HepG2 (cell line): ENCODE measurements around the gene MTMR4. TPM values are rescaled to one million over a fixed set of nuclear protein-coding genes. Genes with fewer than 3 reads are reported as not detected.

Experiments
- ARID2 ChIP-seq: sonication (generic); formaldehyde crosslinking; IDR thresholded peaks from 2 replicates; pipeline ENCODE4 v1.8.1; 2022; ENCODE audit warnings: mild to moderate bottlenecking, missing genetic modification reagents, borderline replicate concordance
- CBFB ChIP-seq: sonication (generic); formaldehyde crosslinking; IDR thresholded peaks from 2 replicates; pipeline ENCODE4 v1.4.0; 2020; ENCODE audit warnings: missing genetic modification reagents
- FOXJ3 ChIP-seq: sonication (generic); formaldehyde crosslinking; IDR thresholded peaks from 2 replicates; pipeline ENCODE4 v1.4.0; 2020; ENCODE audit warnings: missing genetic modification reagents, mild to moderate bottlenecking, borderline replicate concordance
- FOXK2 ChIP-seq: fragments of 450-650 bp; IDR thresholded peaks from 2 replicates; pipeline ENCODE4 v1.6.1; 2016
- HMG20B ChIP-seq: conservative IDR thresholded peaks from 2 replicates; pipeline ENCODE4 v1.6.1; 2016; ENCODE audit warnings: missing genetic modification reagents, missing compliant biosample characterization
- HOMEZ ChIP-seq: IDR thresholded peaks from 2 replicates; pipeline ENCODE4 v1.6.1; 2016; ENCODE audit warnings: low read depth
- KLF16 ChIP-seq, 2 experiments: sonication (generic) in 1 of 2; formaldehyde crosslinking in 1 of 2; IDR thresholded peaks; 2 replicates each; pipeline versions ENCODE4 v1.6.1 to v1.8.0; 2016 to 2023; ENCODE audit warnings: missing genetic modification reagents in 2 of 2, missing compliant biosample characterization in 1 of 2
- MAFF ChIP-seq: IDR thresholded peaks from 2 replicates; pipeline ENCODE4 v1.6.1; 2011; ENCODE audit warnings: low read depth, low read length, improper control_type of control experiment
- PATZ1 ChIP-seq: sonication (generic); formaldehyde crosslinking; IDR thresholded peaks from 2 replicates; pipeline ENCODE4 v1.4.0; 2020; ENCODE audit warnings: missing genetic modification reagents
- PAXIP1 ChIP-seq: sonication (generic); formaldehyde crosslinking; conservative IDR thresholded peaks from 2 replicates; pipeline ENCODE4 v1.4.0; 2020; ENCODE audit warnings: mild to moderate bottlenecking, missing genetic modification reagents, moderate library complexity
- SIN3B ChIP-seq: fragments of 150-350 bp; IDR thresholded peaks from 2 replicates; pipeline ENCODE4 v1.6.1; 2014; ENCODE audit warnings: low read length
- TFAP4 ChIP-seq: sonication (generic); IDR thresholded peaks from 2 replicates; pipeline ENCODE4 v1.6.1; 2016; ENCODE audit warnings: low read depth, borderline replicate concordance
- ZNF790 ChIP-seq: sonication (generic); formaldehyde crosslinking; IDR thresholded peaks from 2 replicates; pipeline ENCODE4 v1.8.0; 2022; ENCODE audit warnings: missing genetic modification reagents, mild to moderate bottlenecking, borderline replicate concordance
- ZSCAN21 ChIP-seq: sonication (generic); formaldehyde crosslinking; IDR thresholded peaks from 2 replicates; pipeline ENCODE4 v1.8.0; 2022; ENCODE audit warnings: mild to moderate bottlenecking, missing genetic modification reagents, moderate library complexity, borderline replicate concordance
- ZZZ3 ChIP-seq: sonication (generic); formaldehyde crosslinking; IDR thresholded peaks from 2 replicates; pipeline ENCODE4 v1.4.0; 2020; ENCODE audit warnings: missing genetic modification reagents, mild to moderate bottlenecking, borderline replicate concordance
- polyA plus RNA-seq, 8 experiments: library from polyadenylated mRNA; depleted of rRNA in 3 of 8; stranded (reverse) in 7 of 8; unstranded in 1 of 8; fragments of >200 nt; fragmentation: Illumina TruSeq in 4 of 8; extraction: Trizol in 4 of 8; gene quantifications; 2 replicates each; pipeline versions ENCODE4 v1.2.1 to v1.2.3, GENCODE V29; 2011 to 2016; ENCODE audit warnings: low read depth in 4 of 8, missing spikeins in 1 of 8, mixed read lengths in 1 of 8; ENCODE audit not compliant: insufficient read depth in 1 of 8
- total RNA-seq, 5 experiments: library from RNA; depleted of rRNA; stranded (reverse); fragments of >200 nt; fragmentation: Illumina TruSeq; extraction: Trizol; gene quantifications; 2 replicates each; pipeline ENCODE4 v1.2.3, GENCODE V29; 2016; ENCODE audit warnings: low read depth in 1 of 5
- TF ChIP-seq, protein P1 (sequence below), 2 experiments: sonication (generic) in 1 of 2; formaldehyde crosslinking in 1 of 2; IDR thresholded peaks; 2 replicates each; pipeline versions ENCODE4 v1.4.0 to v1.6.1; 2018 to 2020; ENCODE audit warnings: missing genetic modification reagents in 2 of 2, borderline replicate concordance in 1 of 2, low read depth in 1 of 2, mild to moderate bottlenecking in 1 of 2, missing biosample characterization in 1 of 2
- TF ChIP-seq, protein P2 (sequence below): sonication (generic); formaldehyde crosslinking; IDR thresholded peaks from 2 replicates; pipeline ENCODE4 v1.4.0; 2020; ENCODE audit warnings: missing genetic modification reagents

MTMR4 gene
- total and polyA plus RNA-seq, 2 of the 13 experiments (the other 11 are each of a cell fraction or from before 2014, with no cell fraction given) = 62.5 to 65.1 TPM

DNA sequence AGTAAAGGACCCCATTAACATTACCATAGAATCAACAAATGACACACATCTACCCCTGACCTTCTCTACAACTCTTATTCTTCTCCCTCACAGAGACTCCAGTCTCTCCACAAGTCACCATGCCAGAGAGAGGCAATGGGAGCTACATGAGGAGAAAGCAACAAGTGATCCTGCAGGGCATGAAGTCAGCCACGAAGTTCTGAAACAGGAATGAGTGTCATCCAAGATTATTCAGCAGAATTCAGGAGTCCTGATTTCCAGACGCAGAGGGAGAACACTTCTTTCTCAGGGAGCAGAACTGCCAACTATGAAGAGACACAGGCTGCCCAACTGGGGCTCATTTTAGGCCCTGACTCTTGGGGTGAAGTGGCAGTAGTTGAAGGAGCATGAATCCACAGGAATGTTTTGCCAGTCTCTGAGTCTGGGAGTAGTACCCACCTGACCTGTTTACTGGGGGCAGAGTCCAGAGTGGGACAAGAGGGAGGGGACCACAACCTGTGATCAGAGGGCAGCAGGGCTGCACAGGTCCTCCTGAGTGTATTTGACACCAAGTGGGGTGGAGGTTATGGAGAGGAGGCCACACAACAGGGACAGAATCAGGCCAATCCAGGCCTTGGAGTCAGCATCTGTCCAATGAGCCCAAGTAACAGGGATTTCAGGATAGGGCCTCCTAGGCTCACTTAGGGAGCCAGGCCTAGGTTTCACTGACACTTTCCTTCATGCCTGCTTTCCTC, 2.4 kb upstream of the MTMR4 start (continued):
- peak; percentile 58; the same call in 1 of the 2 replicates for TF ChIP-seq FOXK2
- no peak for TF ChIP-seq SIN3B
- TF ChIP-seq KLF16 (CRISPR knock-in tag; IDR thresholded peaks at IDR 0.05) = no peak
- peak; percentile 69; the same call in 1 of the 2 replicates for TF ChIP-seq TFAP4
- no peak for TF ChIP-seq MAFF
- TF ChIP-seq ZZZ3 = no peak
- TF ChIP-seq PATZ1 (CRISPR knock-in tag) = peak; percentile 71
- TF ChIP-seq, protein P1, sequence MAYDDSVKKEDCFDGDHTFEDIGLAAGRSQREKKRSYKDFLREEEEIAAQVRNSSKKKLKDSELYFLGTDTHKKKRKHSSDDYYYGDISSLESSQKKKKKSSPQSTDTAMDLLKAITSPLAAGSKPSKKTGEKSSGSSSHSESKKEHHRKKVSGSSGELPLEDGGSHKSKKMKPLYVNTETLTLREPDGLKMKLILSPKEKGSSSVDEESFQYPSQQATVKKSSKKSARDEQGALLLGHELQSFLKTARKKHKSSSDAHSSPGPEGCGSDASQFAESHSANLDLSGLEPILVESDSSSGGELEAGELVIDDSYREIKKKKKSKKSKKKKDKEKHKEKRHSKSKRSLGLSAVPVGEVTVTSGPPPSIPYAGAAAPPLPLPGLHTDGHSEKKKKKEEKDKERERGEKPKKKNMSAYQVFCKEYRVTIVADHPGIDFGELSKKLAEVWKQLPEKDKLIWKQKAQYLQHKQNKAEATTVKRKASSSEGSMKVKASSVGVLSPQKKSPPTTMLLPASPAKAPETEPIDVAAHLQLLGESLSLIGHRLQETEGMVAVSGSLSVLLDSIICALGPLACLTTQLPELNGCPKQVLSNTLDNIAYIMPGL (CRISPR knock-in tag; IDR thresholded peaks at IDR 0.05; ENCODE audit: borderline replicate concordance in 1 of 2, low read depth in 1 of 2) = 0 out of 4 replicates have a peak, but pooled peaks of 1 of the 2 experiments have one; percentile 7
- no peak for TF ChIP-seq CBFB
- TF ChIP-seq ZSCAN21 (CRISPR knock-in tag) = peak; percentile 62
- TF ChIP-seq, protein P2, sequence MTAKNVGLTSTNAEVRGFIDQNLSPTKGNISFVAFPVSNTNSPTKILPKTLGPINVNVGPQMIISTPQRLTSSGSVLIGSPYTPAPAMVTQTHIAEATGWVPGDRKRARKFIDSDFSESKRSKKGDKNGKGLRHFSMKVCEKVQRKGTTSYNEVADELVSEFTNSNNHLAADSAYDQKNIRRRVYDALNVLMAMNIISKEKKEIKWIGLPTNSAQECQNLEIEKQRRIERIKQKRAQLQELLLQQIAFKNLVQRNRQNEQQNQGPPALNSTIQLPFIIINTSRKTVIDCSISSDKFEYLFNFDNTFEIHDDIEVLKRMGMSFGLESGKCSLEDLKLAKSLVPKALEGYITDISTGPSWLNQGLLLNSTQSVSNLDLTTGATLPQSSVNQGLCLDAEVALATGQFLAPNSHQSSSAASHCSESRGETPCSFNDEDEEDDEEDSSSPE (CRISPR knock-in tag) = no peak
- TF ChIP-seq HMG20B = 0 out of 2 replicates have a peak, but pooled peaks have one; percentile 15
- no peak for TF ChIP-seq ARID2 (CRISPR knock-in tag)
- 0 out of 2 replicates have a peak, but pooled peaks have one; percentile 11 for TF ChIP-seq HOMEZ
- TF ChIP-seq FOXJ3 = peak; percentile 17; the same call in 1 of the 2 replicates
- TF ChIP-seq ZNF790 (CRISPR knock-in tag) = no peak
- TF ChIP-seq PAXIP1 (CRISPR knock-in tag) = peak; percentile 90
